GM21528 (cell line): Measurements from ENCODE around the gene SH3BP1.

Experiments used
- ATAC-seq: cut with Tn5 transposase; IDR thresholded peaks from one replicate; pipeline ENCODE4 v1.9.1; 2021; ENCODE audit warnings: mild to moderate bottlenecking, moderate library complexity; ENCODE audit not compliant: unreplicated experiment, low FRiP score

SH3BP1 gene

GRCh38 chr22:37616201-37617083, 23.0 kb upstream of the SH3BP1 start:
- no peak for ATAC-seq

GRCh38 chr22:37617431-37617830, 22.0 kb upstream of the SH3BP1 start:
- no peak for ATAC-seq

GRCh38 chr22:37618072-37618656, 21.3 kb upstream of the SH3BP1 start:
- no peak for ATAC-seq

- ATAC-seq = no peak
These were observed 20.8 kb upstream of the SH3BP1 start for GRCh38 chr22:37618674-37619073.

- ATAC-seq = no peak
These were observed 19.5 kb upstream of the SH3BP1 start for GRCh38 chr22:37619991-37620390.

- no peak for ATAC-seq
These were observed 18.1 kb upstream of the SH3BP1 start for GRCh38 chr22:37621352-37621860.

- ATAC-seq = no peak
These were observed 16.1 kb upstream of the SH3BP1 start for GRCh38 chr22:37623075-37624016.

- no peak for ATAC-seq
These were observed 15.5 kb upstream of the SH3BP1 start for GRCh38 chr22:37624017-37624365.

- no peak for ATAC-seq
These were observed 14.6 kb upstream of the SH3BP1 start for GRCh38 chr22:37624876-37625275.

GRCh38 chr22:37625737-37626136, 13.7 kb upstream of the SH3BP1 start:
- ATAC-seq = no peak

- no peak for ATAC-seq
These were observed 13.3 kb upstream of the SH3BP1 start for GRCh38 chr22:37626144-37626543.

- ATAC-seq = no peak
These were observed 12.9 kb upstream of the SH3BP1 start for GRCh38 chr22:37626556-37627075.

- no peak for ATAC-seq
These were observed 12.3 kb upstream of the SH3BP1 start for GRCh38 chr22:37627121-37627520.

- no peak for ATAC-seq
These were observed 11.9 kb upstream of the SH3BP1 start for GRCh38 chr22:37627545-37627944.

GRCh38 chr22:37628830-37629229, 10.6 kb upstream of the SH3BP1 start:
- ATAC-seq = no peak

GRCh38 chr22:37629928-37630327, 9.5 kb upstream of the SH3BP1 start:
- ATAC-seq = no peak

- no peak for ATAC-seq
These were observed 8.5 kb upstream of the SH3BP1 start for GRCh38 chr22:37630839-37631435.

- no peak for ATAC-seq
These were observed 7.9 kb upstream of the SH3BP1 start for GRCh38 chr22:37631448-37632173.
